GM13977 (cell line): ENCODE results near the gene TOGARAM2.

Experiments used
- DNase-seq: peaks from one replicate; pipeline ENCODE4 v3.0.0; 2012; ENCODE audit warnings: low spot score
- CTCF ChIP-seq: IDR thresholded peaks from 2 replicates; pipeline ENCODE4 v1.5.1; 2012; ENCODE audit warnings: mild to moderate bottlenecking, control low read depth; ENCODE audit not compliant: insufficient read depth; ENCODE audit errors: extremely low read depth, missing control alignments
- in situ Hi-C: fragments of 300-500 bp; cut with MboI; formaldehyde crosslinking; loops from one replicate; pipeline ENCODE4 v1.12.0; 2022; ENCODE audit warnings: low sequenced_read_pairs, low pct_unique_long_range_greater_than_20kb, mixed read lengths, inconsistent platforms; ENCODE audit not compliant: unreplicated experiment

The TOGARAM2 gene

GRCh38 chr2:29024882-29025430 lies 43.9 kb downstream of the TOGARAM2 start:
- in situ Hi-C loops, result no loop called here
- no peak for DNase-seq
- no peak for TF ChIP-seq CTCF

- in situ Hi-C loops, result no loop called here
- TF ChIP-seq CTCF, result no peak
- DNase-seq, result no peak
Measured at GRCh38 chr2:29025711-29026110, 44.6 kb downstream of the TOGARAM2 start.

- no peak for TF ChIP-seq CTCF
- DNase-seq, result no peak
- in situ Hi-C loops, result no loop called here
Measured at GRCh38 chr2:29031046-29031445, 49.9 kb downstream of the TOGARAM2 start.

GRCh38 chr2:29032189-29032588 lies 51.1 kb downstream of the TOGARAM2 start:
- in situ Hi-C loops, result no loop called here
- DNase-seq, result no peak
- TF ChIP-seq CTCF, result no peak

- no peak for DNase-seq
- in situ Hi-C loops, result no loop called here
Measured at GRCh38 chr2:29033172-29033571, 52.1 kb downstream of the TOGARAM2 start.

GRCh38 chr2:29033656-29034055 lies 52.6 kb downstream of the TOGARAM2 start:
- in situ Hi-C loops, result no loop called here

More at GRCh38 chr2:29033172-29033571, 52.1 kb downstream of the TOGARAM2 start:
- no peak for TF ChIP-seq CTCF

More at GRCh38 chr2:29033656-29034055, 52.6 kb downstream of the TOGARAM2 start:
- TF ChIP-seq CTCF, result no peak
- no peak for DNase-seq
